Transverse colon (tissue), 4 donors: ENCODE data around the gene MCL1. TPM values are rescaled to one million over a fixed set of nuclear protein-coding genes. Genes with fewer than 3 reads are reported as not detected.
"Not testable (repeated sequence)": the region's sequence is repeated elsewhere in the genome, so short reads cannot be mapped to it uniquely, and the experiment has no call there.

ENCODE experiments used
- DNase-seq: peaks from one replicate; pipeline ENCODE4 v3.0.0-alpha.2; 2019
- H3K27ac ChIP-seq, 4 donors: fragments of 200-600 bp; sonication (generic); 2 replicates each; pipeline ENCODE4 v1.5.1; 2016 to 2018; ENCODE audit warnings: inconsistent platforms in 4 of 4
- H3K27me3 ChIP-seq: fragments of 200-600 bp; sonication (generic); 2 replicates; pipeline ENCODE4 v1.5.1; 2017; ENCODE audit warnings: inconsistent platforms
- H3K36me3 ChIP-seq, 4 donors: fragments of 200-600 bp; sonication (generic); 2 replicates each; pipeline ENCODE4 v1.5.1; 2017 to 2019; ENCODE audit warnings: inconsistent platforms in 4 of 4
- H3K4me1 ChIP-seq, 4 donors: fragments of 200-600 bp; sonication (generic); 2 replicates each; pipeline ENCODE4 v1.5.1; 2017 to 2020; ENCODE audit warnings: inconsistent platforms in 4 of 4
- H3K4me3 ChIP-seq, 4 donors: fragments of 200-600 bp; sonication (generic); 1 replicate in 1 of 4; 2 replicates in 3 of 4; pipeline versions ENCODE4 v1.5.1 to v1.6.1; 2017 to 2019; ENCODE audit warnings: inconsistent platforms in 4 of 4
- H3K9me3 ChIP-seq, 2 donors: fragments of 200-600 bp; sonication (generic); 2 replicates each; pipeline ENCODE4 v1.5.1; 2017 to 2019; ENCODE audit warnings: inconsistent platforms in 2 of 2
- CTCF ChIP-seq, 5 experiments: fragments of 200-600 bp in 3 of 5; fragments of 450-650 bp in 2 of 5; sonication (generic) in 3 of 5; IDR thresholded peaks; 1 replicate in 2 of 5; 2 replicates in 3 of 5; pipeline ENCODE4 v1.5.1; 2016 to 2017; ENCODE audit warnings: antibody characterized with exemption in 5 of 5, inconsistent platforms in 3 of 5, mild to moderate bottlenecking in 2 of 5, moderate library complexity in 1 of 5
- EP300 ChIP-seq: sonication (generic); formaldehyde crosslinking; IDR thresholded peaks from one replicate; pipeline ENCODE4 v1.6.1; 2017; ENCODE audit warnings: antibody characterized with exemption, low read depth
- POLR2A ChIP-seq: fragments of 450-650 bp; IDR thresholded peaks from one replicate; pipeline ENCODE4 v1.6.1; 2016; ENCODE audit warnings: antibody characterized with exemption, mild to moderate bottlenecking, moderate library complexity
- POLR2AphosphoS5 ChIP-seq, 3 donors: sonication (generic); formaldehyde crosslinking; IDR thresholded peaks; one replicate each; pipeline ENCODE4 v1.6.1; 2016; ENCODE audit warnings: antibody characterized with exemption in 3 of 3
- WGBS, 2 donors: methylation state at CpG; one replicate each; pipeline ENCODE4 v1.1.5; 2018; ENCODE audit warnings: low coverage in 1 of 2; 5-methylcytosine and 5-hydroxymethylcytosine counted together
- in situ Hi-C, 4 donors: fragments of 200-750 bp; cut with MboI; loops; one replicate each; pipeline versions ENCODE4 v1.15.0 to v1.15.1; 2017; ENCODE audit warnings: low sequenced_read_pairs in 3 of 4, low pct_ligation_motif_present in 1 of 4, low pct_unique_long_range_greater_than_20kb in 1 of 4
- intact Hi-C: fragments of 100-400 bp; cut with DNase I; formaldehyde crosslinking; loops from one replicate; pipeline ENCODE4 v1.15.1; 2023; ENCODE audit warnings: low total_unique reads
- total RNA-seq, 4 donors: library from RNA; depleted of rRNA; stranded (reverse); fragments of >200 nt; gene quantifications; one replicate each; pipeline ENCODE4 v1.1.0, GENCODE V29; 2016

The MCL1 gene
- total RNA-seq, 4 donors from 2014 or later, result 176 to 395 (median 269) TPM

DNA sequence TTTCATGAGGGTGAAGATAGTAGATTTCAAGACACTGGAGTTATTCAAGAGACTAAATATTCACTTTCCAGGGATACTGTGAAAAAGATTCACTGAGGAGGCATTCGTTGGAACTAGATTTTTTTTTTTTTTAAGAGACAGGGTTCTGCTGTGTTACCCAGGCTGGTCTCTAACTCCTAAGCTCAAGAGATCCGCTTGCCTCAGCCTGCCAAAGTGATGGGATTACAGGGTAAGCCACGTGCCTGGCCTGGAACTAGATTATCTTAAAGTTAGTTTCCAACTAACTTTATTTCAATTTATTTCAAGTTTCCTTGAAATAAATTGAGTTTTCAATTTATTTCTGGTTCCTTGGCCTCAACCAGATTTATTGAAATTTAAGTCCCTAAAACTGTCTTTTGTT, 24.3 kb upstream of the MCL1 start:
- intact Hi-C loops, result no loop called here
- TF ChIP-seq CTCF (IDR thresholded peaks at IDR 0.05), result no peak
- no peak for TF ChIP-seq POLR2AphosphoS5 (IDR thresholded peaks at IDR 0.05)
- TF ChIP-seq POLR2A, result no peak
- no peak for TF ChIP-seq EP300
- H3K4me1 ChIP-seq, result peaks cover 4 to 10% (median 8%) of the 10 kb centered on the region in 4 donors
- peak overlapping the region; percentile 59 to 74 (median 64) for H3K27ac ChIP-seq
- in situ Hi-C loops, result no loop called here
- no peaks in the 10 kb centered on the region for H3K27me3 ChIP-seq
- H3K9me3 ChIP-seq, result no peaks in the 10 kb centered on the region
- no peak for DNase-seq
- WGBS, 2 donors, result 72 to 83% methylated on average over 1 to 3 of the region's 3 CpGs
- H3K36me3 ChIP-seq, result peaks cover 0 to 9% (median 2%) of the 10 kb centered on the region in 4 donors
- no peak overlapping the region for H3K4me3 ChIP-seq

DNA sequence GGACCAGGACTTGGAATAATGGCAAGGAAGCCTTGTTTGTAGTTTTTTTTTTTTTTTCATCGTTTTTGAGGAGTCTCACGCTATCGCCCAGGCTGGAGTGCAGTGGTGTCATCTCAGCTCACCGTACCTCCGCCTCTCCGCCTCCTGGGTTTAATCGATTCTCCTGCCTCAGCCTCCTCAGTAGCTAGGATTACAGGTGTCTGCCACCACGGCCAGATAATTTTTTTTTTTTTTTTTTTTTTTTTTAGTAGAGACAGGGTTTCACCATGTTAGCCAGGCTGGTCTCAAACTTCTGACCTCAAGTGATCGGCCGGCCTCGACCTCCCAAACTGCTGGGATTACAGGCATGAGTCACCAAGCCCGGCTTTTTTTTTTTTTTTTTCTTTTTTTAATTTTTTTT, 23.0 kb upstream of the MCL1 start:
- H3K4me3 ChIP-seq, H3K27ac ChIP-seq, DNase-seq, in situ Hi-C loops, intact Hi-C loops, H3K27me3 ChIP-seq, H3K9me3 ChIP-seq, H3K36me3 ChIP-seq: not testable (repeated sequence)
- 90 to 91% methylated on average over 9 to 12 of the region's 12 CpGs for WGBS, 2 donors
- H3K4me1 ChIP-seq, result peaks cover 4 to 10% (median 8%) of the 10 kb centered on the region in 4 donors

DNA sequence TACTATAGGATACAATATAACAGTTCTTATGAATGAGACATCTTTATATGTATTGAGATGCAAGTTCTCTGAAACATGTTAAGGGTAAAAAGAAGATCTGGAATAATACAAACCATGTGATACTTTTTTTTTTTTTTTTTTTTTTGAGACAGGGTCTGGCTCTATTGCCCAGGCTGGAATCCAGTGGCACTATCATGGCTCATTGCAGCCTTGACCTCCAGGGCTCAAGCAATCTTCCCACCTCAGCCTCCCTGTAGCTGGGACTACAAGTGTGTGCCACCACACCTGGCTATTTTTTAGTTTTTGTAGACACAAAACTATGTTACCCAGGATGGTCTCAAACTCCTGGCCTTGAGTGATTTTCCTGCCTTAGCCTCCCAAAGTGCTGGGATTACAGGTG, 22.1 kb upstream of the MCL1 start:
- Histone ChIP-seq H3K4me1 (peaks cover 4 to 14% (median 11%) of the 10 kb centered on the region in 4 donors), H3K27me3 (no peaks in the 10 kb centered on the region), H3K27ac (no peak overlapping the region), H3K36me3 (peaks cover 0 to 9% (median 2%) of the 10 kb centered on the region in 4 donors), H3K4me3 (no peak overlapping the region), H3K9me3 (no peaks in the 10 kb centered on the region)
- in situ Hi-C loops, result no loop called here
- no peak for DNase-seq
- TF ChIP-seq POLR2A (no peak), POLR2AphosphoS5 (IDR thresholded peaks at IDR 0.05) (no peak), EP300 (no peak), CTCF (IDR thresholded peaks at IDR 0.05) (no peak)
- intact Hi-C loops, result no loop called here

DNA sequence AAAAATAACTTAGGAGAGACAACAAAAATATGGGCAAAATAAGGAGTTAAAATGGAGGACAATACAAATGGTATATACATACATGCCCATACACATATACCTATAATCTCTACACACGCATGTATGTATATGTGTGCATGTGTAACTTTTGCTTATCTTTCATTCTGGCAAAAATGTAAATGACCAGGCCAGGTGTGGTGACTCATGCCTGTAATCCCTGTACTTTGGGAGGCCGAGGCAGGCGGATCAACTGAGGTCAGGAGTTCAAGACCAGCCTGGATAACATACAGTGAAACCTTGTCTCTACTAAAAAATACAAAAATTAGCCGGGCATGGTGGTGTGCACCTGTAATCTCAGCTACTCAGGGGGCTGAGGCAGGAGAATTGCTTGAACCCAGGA, 18.9 kb upstream of the MCL1 start:
- in situ Hi-C loops, DNase-seq, H3K27ac ChIP-seq, H3K4me3 ChIP-seq, H3K9me3 ChIP-seq, H3K36me3 ChIP-seq, H3K27me3 ChIP-seq, intact Hi-C loops: not testable (repeated sequence)
- WGBS, 2 donors, result 73 to 86% methylated on average over 4 of the region's 4 CpGs
- peaks cover 0 to 13% (median 4%) of the 10 kb centered on the region in 4 donors for H3K4me1 ChIP-seq

DNA sequence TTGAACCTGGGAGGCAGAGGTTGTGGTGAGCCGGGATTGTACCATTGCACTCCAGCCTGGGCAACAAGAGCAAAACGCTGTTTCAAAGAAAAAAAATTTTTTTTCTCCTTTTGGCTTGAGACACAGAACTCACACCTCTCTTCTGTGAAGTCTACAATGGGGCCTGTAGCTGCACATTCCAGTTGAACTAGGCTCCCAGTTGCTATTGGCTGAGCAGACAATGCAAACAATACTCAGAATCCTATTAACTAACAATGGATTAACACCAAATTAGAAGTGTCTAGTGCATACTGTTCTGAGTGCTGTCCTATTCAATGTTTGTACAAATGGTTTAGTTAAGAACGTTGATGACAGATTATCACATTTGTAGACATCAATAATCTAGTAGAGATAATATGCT, 17.6 kb upstream of the MCL1 start:
- Histone ChIP-seq H3K9me3 (no peaks in the 10 kb centered on the region), H3K4me3 (no peak overlapping the region), H3K27ac (peak overlapping the region in 2 of 4 donors; percentile 49 to 60), H3K36me3 (peaks cover 0 to 9% (median 2%) of the 10 kb centered on the region in 4 donors), H3K4me1 (peaks cover 0 to 13% (median 4%) of the 10 kb centered on the region in 4 donors), H3K27me3 (no peaks in the 10 kb centered on the region)
- no peak for TF ChIP-seq POLR2AphosphoS5 (IDR thresholded peaks at IDR 0.05)
- no peak for TF ChIP-seq CTCF (IDR thresholded peaks at IDR 0.05)
- no peak for TF ChIP-seq POLR2A
- TF ChIP-seq EP300, result no peak
- 89 to 100% methylated on average over 1 to 3 of the region's 3 CpGs for WGBS, 2 donors
- intact Hi-C loops (no loop called here), in situ Hi-C loops (no loop called here)
- DNase-seq, result no peak
